KOPT-K1 (cell line): ENCODE data around the gene GMDS.

ENCODE experiments used
- H3K27ac ChIP-seq: fragments of 200-600 bp; sonication (generic); 2 replicates; pipeline ENCODE4 v1.5.1; 2016; ENCODE audit warnings: antibody characterized with exemption, mild to moderate bottlenecking, low read depth, low read length; ENCODE audit not compliant: poor library complexity, severe bottlenecking
- H3K36me3 ChIP-seq: fragments of 200-600 bp; sonication (generic); 2 replicates; pipeline ENCODE4 v1.5.1; 2017; ENCODE audit warnings: antibody characterized with exemption, mild to moderate bottlenecking, low read length, moderate library complexity; ENCODE audit not compliant: insufficient read depth
- H3K9me3 ChIP-seq: fragments of 200-600 bp; sonication (generic); 2 replicates; pipeline ENCODE4 v1.5.1; 2017; ENCODE audit warnings: antibody characterized with exemption, low read length, mild to moderate bottlenecking; ENCODE audit not compliant: insufficient read depth, poor library complexity, severe bottlenecking

The GMDS gene

GRCh38 chr6:2245103-2245876 lies at the start of gene GMDS:
TSS of gene GMDS (minus strand) at chr6:2245605.
- no peaks in the 10 kb centered on the region for H3K36me3 ChIP-seq
- H3K9me3 ChIP-seq = no peaks in the 10 kb centered on the region
- peak within 1 kb of the TSS; percentile 81 for H3K27ac ChIP-seq

GRCh38 chr6:2285510-2285909 lies 40.1 kb upstream of the GMDS start:
- H3K9me3 ChIP-seq = peaks cover 49% of the 10 kb centered on the region
- no peak overlapping the region for H3K27ac ChIP-seq
- no peaks in the 10 kb centered on the region for H3K36me3 ChIP-seq

GRCh38 chr6:2275892-2276242 lies 30.5 kb upstream of the GMDS start:
- Histone ChIP-seq H3K36me3 (peaks cover 18% of the 10 kb centered on the region; the same call in 1 of the 2 replicates), H3K9me3 (peaks cover 26% of the 10 kb centered on the region), H3K27ac (no peak overlapping the region)

GRCh38 chr6:2274981-2275891 lies 29.8 kb upstream of the GMDS start:
- no peak overlapping the region for H3K27ac ChIP-seq
- H3K9me3 ChIP-seq = peaks cover 20% of the 10 kb centered on the region
- H3K36me3 ChIP-seq = peaks cover 18% of the 10 kb centered on the region; the same call in 1 of the 2 replicates

- Histone ChIP-seq H3K9me3 (peaks cover 5% of the 10 kb centered on the region), H3K27ac (no peak overlapping the region)
Observed at GRCh38 chr6:2272696-2273095, 27.3 kb upstream of the GMDS start.

GRCh38 chr6:2270054-2270453 lies 24.6 kb upstream of the GMDS start:
- H3K36me3 ChIP-seq = peaks cover 21% of the 10 kb centered on the region; the same call in 1 of the 2 replicates
- H3K9me3 ChIP-seq = peaks cover 5% of the 10 kb centered on the region
- no peak overlapping the region for H3K27ac ChIP-seq

More at GRCh38 chr6:2272696-2273095, 27.3 kb upstream of the GMDS start:
- peaks cover 21% of the 10 kb centered on the region; the same call in 1 of the 2 replicates for H3K36me3 ChIP-seq

GRCh38 chr6:2266841-2267240 lies 21.4 kb upstream of the GMDS start:
- no peak overlapping the region for H3K27ac ChIP-seq

GRCh38 chr6:2266031-2266795 lies 20.8 kb upstream of the GMDS start:
- H3K27ac ChIP-seq = no peak overlapping the region
- no peaks in the 10 kb centered on the region for H3K9me3 ChIP-seq
- 0 out of 2 replicates have a peak, but pooled peaks cover 10% of the 10 kb centered on the region for H3K36me3 ChIP-seq

More at GRCh38 chr6:2266841-2267240, 21.4 kb upstream of the GMDS start:
- 0 out of 2 replicates have a peak, but pooled peaks cover 10% of the 10 kb centered on the region for H3K36me3 ChIP-seq
- no peaks in the 10 kb centered on the region for H3K9me3 ChIP-seq

GRCh38 chr6:2264932-2265331 lies 19.5 kb upstream of the GMDS start:
- no peak overlapping the region for H3K27ac ChIP-seq
- H3K9me3 ChIP-seq = no peaks in the 10 kb centered on the region
- H3K36me3 ChIP-seq = 0 out of 2 replicates have a peak, but pooled peaks cover 7% of the 10 kb centered on the region

GRCh38 chr6:2263896-2264295 lies 18.5 kb upstream of the GMDS start:
- Histone ChIP-seq H3K27ac (no peak overlapping the region), H3K36me3 (0 out of 2 replicates have a peak, but pooled peaks cover 7% of the 10 kb centered on the region), H3K9me3 (no peaks in the 10 kb centered on the region)

- no peak overlapping the region for H3K27ac ChIP-seq
- peaks cover 9% of the 10 kb centered on the region for H3K9me3 ChIP-seq
- H3K36me3 ChIP-seq = 0 out of 2 replicates have a peak, but pooled peaks cover 19% of the 10 kb centered on the region
Observed at GRCh38 chr6:2259574-2259973, 14.2 kb upstream of the GMDS start.

- Histone ChIP-seq H3K36me3 (peaks cover 20% of the 10 kb centered on the region; the same call in 1 of the 2 replicates), H3K27ac (no peak overlapping the region)
Observed at GRCh38 chr6:2259002-2259494, 13.6 kb upstream of the GMDS start.

GRCh38 chr6:2258112-2258511 lies 12.7 kb upstream of the GMDS start:
- Histone ChIP-seq H3K36me3 (peaks cover 24% of the 10 kb centered on the region; the same call in 1 of the 2 replicates), H3K27ac (no peak overlapping the region), H3K9me3 (peaks cover 9% of the 10 kb centered on the region)

More at GRCh38 chr6:2259002-2259494, 13.6 kb upstream of the GMDS start:
- H3K9me3 ChIP-seq = peaks cover 9% of the 10 kb centered on the region

- Histone ChIP-seq H3K36me3 (peaks cover 24% of the 10 kb centered on the region; the same call in 1 of the 2 replicates), H3K9me3 (peaks cover 9% of the 10 kb centered on the region), H3K27ac (no peak overlapping the region)
Observed at GRCh38 chr6:2257363-2257762, 12.0 kb upstream of the GMDS start.
